AG09319 (cell line): ENCODE results near the gene RC3H1.

Source experiments
- DNase-seq: peaks from one replicate; pipeline ENCODE4 v3.0.0-alpha.2; 2010; ENCODE audit warnings: low read depth; ENCODE audit errors: extremely low read depth
- TF ChIP-seq, protein P1 (sequence below): IDR thresholded peaks from 2 replicates; pipeline ENCODE4 v1.5.1; 2011; ENCODE audit warnings: low read depth, mild to moderate bottlenecking, inconsistent platforms, low read length, moderate library complexity

The RC3H1 gene

DNA sequence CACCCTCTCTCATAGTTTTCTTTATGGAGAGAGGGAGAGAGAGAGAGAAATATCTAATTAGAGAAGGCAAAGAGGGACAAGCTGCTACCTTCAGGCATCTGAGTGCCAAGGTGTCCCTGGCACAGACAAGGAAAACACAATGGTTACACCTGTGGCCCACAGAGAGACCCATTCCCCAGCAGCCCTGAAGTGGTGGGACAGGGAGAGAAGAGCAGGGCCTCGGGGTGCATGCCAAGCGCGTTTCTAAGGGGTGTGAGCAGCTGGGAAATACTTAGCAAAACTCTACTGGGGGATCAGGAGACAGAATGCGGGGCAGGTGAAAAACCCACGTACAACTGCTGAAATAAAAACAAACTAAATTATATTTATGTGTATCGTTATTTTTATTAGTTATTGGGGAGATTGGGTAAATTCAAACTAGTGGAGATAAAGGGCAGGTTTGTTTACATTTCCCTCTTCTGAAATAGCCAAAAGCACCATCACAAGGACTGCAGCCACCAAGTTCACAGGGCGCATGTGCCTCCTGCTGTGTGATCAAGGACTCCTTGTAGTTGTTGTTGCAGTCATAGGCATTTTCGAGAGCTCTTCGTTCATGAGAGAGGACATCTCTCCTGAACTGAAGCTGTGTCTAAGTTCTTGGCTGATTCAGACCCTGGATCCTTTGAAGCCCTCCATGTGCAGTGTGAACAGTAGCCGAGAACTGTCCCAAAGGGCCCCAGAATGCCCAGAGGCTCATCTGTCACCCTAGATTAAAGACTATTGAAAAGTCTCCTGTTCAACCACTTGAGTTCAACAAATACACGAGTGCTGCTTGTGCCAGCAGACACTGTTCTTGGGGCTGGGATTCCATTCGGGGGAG is 104.3 kb downstream of the RC3H1 start:
- TF ChIP-seq, protein P1, sequence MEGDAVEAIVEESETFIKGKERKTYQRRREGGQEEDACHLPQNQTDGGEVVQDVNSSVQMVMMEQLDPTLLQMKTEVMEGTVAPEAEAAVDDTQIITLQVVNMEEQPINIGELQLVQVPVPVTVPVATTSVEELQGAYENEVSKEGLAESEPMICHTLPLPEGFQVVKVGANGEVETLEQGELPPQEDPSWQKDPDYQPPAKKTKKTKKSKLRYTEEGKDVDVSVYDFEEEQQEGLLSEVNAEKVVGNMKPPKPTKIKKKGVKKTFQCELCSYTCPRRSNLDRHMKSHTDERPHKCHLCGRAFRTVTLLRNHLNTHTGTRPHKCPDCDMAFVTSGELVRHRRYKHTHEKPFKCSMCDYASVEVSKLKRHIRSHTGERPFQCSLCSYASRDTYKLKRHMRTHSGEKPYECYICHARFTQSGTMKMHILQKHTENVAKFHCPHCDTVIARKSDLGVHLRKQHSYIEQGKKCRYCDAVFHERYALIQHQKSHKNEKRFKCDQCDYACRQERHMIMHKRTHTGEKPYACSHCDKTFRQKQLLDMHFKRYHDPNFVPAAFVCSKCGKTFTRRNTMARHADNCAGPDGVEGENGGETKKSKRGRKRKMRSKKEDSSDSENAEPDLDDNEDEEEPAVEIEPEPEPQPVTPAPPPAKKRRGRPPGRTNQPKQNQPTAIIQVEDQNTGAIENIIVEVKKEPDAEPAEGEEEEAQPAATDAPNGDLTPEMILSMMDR = no peak
- no peak for DNase-seq

DNA sequence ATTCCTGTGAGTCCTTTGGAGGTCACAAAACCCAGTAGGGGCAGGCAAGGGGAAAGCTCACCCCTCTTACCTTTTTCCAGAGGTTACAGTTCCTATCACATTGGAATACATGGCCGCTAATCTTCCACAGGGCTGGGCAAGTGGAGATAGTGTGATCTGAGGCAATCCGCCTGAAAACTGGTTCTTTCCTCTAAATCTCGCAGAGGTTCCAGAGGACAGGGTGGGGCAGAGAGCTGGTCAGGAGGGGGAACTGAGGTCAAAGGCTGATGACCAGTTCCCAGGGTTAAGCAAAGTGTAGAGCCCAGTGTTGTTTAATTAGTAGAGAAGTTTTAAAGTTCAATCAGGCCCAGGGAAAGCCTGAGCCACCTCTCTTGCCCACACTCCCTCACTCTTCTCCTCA is 105.0 kb downstream of the RC3H1 start, which contains the start of gene SERPINC1:
SERPINC1 (minus strand) TSS at position 179 of the 400 bp plus-strand sequence; CDS start at position 111, 68 bp downstream.
- TF ChIP-seq, protein P1 = no peak
- no peak for DNase-seq

DNA sequence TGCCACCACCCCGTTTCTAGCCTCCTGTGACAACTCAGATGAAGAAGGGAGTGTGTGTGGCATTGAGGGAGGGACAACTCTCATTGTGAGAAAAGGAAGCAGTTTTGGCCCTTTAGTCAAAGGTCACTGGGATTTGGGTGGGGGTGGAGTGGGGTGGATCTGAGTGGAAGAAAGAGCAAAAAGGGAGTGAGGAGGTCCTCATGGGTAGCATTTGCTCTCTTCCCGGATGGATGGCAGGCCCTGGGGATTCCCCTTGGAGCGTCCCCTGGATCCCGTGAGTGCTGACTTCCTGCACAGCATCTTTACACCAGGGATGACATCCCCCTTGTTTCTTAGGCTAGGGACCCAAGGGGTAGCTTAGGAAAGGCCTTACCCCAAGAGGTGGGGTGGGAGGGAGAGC is 105.5 kb downstream of the RC3H1 start:
- no peak for DNase-seq
- TF ChIP-seq, protein P1 = no peak

DNA sequence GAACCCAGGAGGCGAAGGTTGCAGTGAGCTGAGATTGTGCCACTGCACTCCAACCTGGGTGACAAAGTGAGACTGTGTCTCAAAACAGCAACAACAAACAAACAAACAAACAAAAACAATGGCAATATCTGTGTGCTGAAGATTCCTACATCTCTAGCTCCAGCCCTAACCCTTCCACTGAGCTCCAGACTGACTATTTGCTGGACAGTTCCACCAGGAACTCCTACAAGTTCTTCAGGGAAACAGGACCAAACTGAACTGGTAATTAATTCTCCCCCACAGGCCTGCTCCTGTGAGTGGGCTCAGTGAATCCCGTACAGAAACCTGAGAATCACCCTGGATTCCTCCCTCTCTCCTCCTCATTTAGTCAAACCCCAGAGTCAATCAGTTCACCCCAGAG is 106.6 kb downstream of the RC3H1 start:
- no peak for DNase-seq

DNA sequence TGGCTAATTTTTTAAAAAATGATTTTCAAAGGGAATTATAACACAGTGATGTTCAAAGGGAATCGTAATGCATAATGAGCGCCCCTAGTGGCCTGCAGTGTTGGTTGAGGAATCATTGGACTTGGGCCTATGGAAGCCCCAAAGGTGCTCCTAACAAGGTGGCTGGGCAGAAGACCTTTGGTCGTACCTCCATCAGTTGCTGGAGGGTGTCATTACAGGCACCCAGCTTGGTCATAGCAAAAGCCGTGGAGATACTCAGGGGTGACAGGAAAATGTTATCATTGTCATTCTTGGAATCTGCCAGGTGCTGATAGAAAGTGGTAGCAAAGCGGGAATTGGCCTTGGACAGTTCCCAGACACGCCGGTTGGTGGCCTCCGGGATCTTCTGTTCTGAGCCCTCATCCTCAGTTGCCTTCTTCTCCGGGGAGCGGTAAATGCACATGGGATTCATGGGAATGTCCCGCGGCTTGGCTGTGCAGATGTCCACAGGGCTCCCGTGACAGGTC is 107.7 kb downstream of the RC3H1 start:
- TF ChIP-seq, protein P1 = peak; percentile 36
- no peak for DNase-seq

More for the DNA sequence above, 106.6 kb downstream of the RC3H1 start:
- TF ChIP-seq, protein P1 = no peak

DNA sequence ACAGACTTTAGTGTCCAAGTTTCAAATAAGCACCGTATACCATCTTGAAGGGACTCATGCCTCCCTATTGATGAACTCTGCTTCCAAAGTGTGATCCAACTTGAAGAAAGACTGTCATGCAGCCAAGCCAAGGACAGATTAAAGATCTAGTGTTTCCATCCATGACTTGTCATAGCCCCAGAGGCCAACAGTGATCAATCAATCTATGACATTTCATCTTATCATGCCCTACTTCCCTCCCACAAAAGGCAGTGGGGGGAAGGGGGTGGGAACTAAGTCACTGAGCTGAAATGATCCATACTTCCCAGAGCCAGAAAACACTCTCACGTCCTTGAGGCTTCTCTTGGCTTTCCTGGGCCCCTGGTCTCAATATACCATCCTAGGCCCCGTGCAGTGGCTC is 109.0 kb downstream of the RC3H1 start:
- TF ChIP-seq, protein P1 = no peak

DNA sequence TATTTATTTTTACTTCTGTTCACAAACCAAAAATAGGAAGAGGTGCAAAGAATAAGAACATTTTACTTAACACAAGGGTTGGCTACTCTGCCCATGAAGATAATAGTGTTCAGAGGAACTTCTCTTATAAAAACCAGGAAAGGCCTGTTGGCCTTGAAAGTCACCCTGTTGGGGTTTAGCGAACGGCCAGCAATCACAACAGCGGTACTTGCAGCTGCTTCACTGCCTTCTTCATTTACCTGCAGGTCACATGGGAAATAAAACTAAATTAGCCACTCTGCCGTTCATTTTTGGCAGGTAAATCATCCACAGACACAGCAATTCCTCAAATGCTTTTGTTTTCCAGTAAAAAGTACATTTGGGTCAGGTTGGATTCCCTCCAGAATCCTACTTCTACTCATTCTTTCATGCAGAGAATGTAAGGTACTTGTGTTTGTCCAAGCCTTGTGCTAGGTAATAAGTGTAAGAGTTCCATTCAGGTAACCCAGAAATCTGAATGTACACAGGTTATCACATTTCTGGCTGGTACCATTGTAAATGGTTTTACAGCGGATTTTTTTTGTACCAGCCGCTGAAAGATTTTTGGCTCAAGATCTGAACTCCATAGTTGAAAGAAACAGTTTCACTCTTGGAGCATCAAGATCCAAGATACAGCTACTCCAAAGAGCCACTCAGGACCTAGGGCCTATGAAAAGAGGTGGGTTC is 118.2 kb downstream of the RC3H1 start:
- TF ChIP-seq, protein P1 = no peak
- no peak for DNase-seq

More for the DNA sequence above, 109.0 kb downstream of the RC3H1 start:
- DNase-seq = no peak
